NB4 (cell line): ENCODE results near the gene MPHOSPH6.
"Not testable (repeated sequence)": the region's sequence is repeated elsewhere in the genome, so short reads cannot be mapped to it uniquely, and the experiment has no call there.

Source experiments
- DNase-seq: peaks from one replicate; pipeline ENCODE4 v3.0.0; 2010; ENCODE audit warnings: low read depth
- H3K4me3 ChIP-seq: one replicate; pipeline ENCODE4 v1.5.1; 2011; ENCODE audit warnings: mild to moderate bottlenecking, low read depth, low read length, moderate library complexity
- CTCF ChIP-seq: IDR thresholded peaks from one replicate; pipeline ENCODE4 v1.5.1; 2012; ENCODE audit warnings: low read depth, low read length
- MAX ChIP-seq: IDR thresholded peaks from 2 replicates; pipeline ENCODE4 v1.6.1; 2011; ENCODE audit warnings: low read depth, low read length
- MYC ChIP-seq: IDR thresholded peaks from 2 replicates; pipeline ENCODE4 v1.6.1; 2011; ENCODE audit warnings: low read depth, low read length
- POLR2A ChIP-seq: IDR thresholded peaks from 2 replicates; pipeline ENCODE4 v1.6.1; 2011; ENCODE audit warnings: mild to moderate bottlenecking; ENCODE audit not compliant: insufficient read length; ENCODE audit errors: extremely low read depth

Gene MPHOSPH6

GRCh38 chr16:82150549-82150948 is 19.5 kb downstream of the MPHOSPH6 start:
- no peak for TF ChIP-seq CTCF
- no peak for TF ChIP-seq POLR2A
- no peak for TF ChIP-seq MAX
- TF ChIP-seq MYC, result no peak
- no peak overlapping the region for H3K4me3 ChIP-seq
- no peak for DNase-seq

DNA sequence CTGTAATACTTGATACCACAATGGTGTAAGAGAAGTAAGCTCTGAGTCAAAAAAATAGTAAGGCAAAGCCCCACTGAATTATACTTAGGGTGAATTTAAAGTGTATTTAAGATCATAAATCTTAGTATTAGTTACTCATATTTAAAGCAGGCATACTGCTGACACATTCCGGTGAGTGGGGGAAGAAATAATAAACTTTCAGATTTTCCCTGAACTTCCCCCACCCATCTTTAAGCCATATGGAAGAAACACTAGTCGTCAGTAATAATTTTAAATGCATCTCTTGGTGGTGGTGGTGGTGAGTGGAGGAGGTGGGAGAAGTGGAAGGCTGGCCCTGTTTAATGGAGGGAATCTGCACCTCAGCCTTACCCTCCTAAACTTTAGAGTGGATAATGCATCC is 20.5 kb downstream of the MPHOSPH6 start:
- H3K4me3 ChIP-seq, result no peak overlapping the region
- TF ChIP-seq CTCF (no peak), POLR2A (no peak), MYC (no peak), MAX (no peak)
- DNase-seq, result no peak

- DNase-seq, result no peak
- no peak for TF ChIP-seq MAX
- no peak for TF ChIP-seq MYC
- TF ChIP-seq CTCF, result no peak
- TF ChIP-seq POLR2A, result no peak
- H3K4me3 ChIP-seq, result no peak overlapping the region
These were observed 22.5 kb downstream of the MPHOSPH6 start for GRCh38 chr16:82147546-82147945.

- no peak for DNase-seq
- H3K4me3 ChIP-seq, result no peak overlapping the region
- TF ChIP-seq MAX (no peak), POLR2A (no peak), CTCF (no peak), MYC (no peak)
These were observed 23.1 kb downstream of the MPHOSPH6 start for GRCh38 chr16:82146957-82147356.

DNA sequence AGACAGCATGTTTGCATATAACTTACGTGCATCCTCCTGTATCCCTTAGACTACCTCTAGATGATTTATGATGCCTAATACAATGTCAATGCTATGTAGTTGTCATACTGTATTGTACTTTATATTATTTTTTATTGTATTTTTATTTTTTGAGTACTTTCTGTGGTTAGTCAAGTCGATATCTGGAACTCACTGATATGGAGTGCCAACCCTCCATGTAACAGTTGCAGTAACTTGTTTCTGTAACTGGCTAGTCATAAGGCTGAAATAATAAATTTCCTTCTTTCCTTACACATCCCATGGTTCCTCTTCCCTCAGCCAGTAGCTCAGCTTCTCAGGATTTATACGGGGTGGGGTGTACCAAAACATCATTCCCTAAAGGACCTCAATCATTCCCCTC is 23.5 kb downstream of the MPHOSPH6 start:
- no peak for DNase-seq
- no peak overlapping the region for H3K4me3 ChIP-seq
- TF ChIP-seq MAX (no peak), POLR2A (no peak), CTCF (no peak), MYC (no peak)

DNA sequence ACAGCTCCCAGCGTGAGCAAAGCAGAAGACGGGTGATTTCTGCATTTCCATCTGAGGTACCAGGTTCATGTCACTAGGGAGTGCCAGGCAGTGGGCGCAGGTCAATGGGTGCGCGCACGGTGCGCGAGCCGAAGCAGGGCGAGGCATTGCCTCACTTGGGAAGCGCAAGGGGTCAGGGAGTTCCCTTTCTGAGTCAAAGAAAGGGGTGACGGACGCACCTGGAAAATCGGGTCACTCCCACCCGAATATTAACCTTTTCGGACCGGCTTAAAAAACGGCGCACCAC is 30.8 kb downstream of the MPHOSPH6 start:
- not testable (repeated sequence) for DNase-seq, H3K4me3 ChIP-seq
